GM19328 (cell line): Measurements from ENCODE around the gene TMEM37.

ENCODE experiments used
- ATAC-seq: cut with Tn5 transposase; IDR thresholded peaks from one replicate; pipeline ENCODE4 v1.9.1; 2021; ENCODE audit warnings: mild to moderate bottlenecking, moderate library complexity; ENCODE audit not compliant: unreplicated experiment

The TMEM37 gene

GRCh38 chr2:119432851-119433522, 1.3 kb downstream of the TMEM37 start:
- no peak for ATAC-seq

- no peak for ATAC-seq
These were observed 2.1 kb downstream of the TMEM37 start for GRCh38 chr2:119433636-119434327.

DNA sequence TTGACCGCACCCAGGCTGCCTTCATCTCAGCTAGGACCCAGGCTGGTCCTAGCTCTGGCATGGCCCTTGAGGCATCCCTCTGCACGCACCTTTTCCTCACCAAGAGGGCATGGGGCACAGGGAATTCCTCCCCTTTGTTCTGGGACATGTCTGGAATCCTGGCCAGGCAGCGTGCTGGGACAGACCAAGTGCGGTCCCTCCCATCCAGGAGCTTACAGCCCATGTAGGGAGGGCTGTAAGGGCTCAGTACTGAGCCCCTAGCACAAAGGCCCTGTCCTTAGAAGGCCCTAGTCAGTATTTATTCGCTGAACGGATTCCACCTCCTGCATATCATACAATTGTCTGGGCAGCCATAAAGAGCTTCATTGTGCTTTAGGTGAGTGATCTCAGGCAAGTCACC, 3.0 kb downstream of the TMEM37 start:
- no peak for ATAC-seq

DNA sequence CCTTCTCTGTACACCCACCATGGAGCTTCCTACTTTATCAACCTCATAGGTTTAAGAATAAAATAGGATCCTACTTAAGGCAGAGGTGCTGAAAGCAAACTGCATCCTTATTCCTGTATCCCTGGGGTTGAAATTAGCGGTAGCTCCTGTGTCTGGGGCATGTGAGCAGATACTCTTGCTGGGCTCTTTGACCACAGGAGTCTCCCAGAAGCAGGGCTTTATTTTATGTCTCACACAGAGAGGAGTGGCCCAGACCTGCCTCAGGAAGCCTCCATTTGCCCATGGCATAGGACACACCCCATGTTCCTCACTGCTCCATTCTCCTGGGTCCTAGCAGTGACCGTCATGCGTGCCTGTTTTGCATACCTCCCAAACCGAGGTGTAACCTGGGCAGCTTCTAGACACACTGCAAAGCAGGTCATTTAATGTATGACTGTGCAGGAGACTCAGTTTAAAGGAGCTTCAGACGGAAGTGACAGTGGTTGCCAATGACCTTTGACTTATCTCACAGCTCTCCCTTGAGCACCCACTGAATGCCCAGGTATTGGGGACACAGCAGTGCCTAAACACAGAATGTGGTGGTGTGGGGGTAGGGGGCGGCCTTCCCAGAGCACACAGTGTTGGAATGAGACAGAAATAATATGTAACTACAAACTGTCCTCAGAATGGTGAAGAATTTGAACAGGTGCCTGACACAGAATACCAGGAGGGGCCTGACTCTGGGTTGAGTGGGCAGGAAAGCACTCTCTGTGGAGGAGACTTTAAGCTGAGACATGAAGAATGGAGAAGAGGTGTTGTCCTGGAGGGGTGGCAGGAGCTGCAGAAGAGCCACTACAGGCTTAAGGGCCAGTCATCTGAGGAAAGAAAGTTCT, 3.7 kb downstream of the TMEM37 start:
- ATAC-seq, result no peak

GRCh38 chr2:119435953-119436297, 4.3 kb downstream of the TMEM37 start:
- ATAC-seq, result no peak

- ATAC-seq, result no peak
These were observed 5.5 kb downstream of the TMEM37 start for GRCh38 chr2:119436993-119437772.

DNA sequence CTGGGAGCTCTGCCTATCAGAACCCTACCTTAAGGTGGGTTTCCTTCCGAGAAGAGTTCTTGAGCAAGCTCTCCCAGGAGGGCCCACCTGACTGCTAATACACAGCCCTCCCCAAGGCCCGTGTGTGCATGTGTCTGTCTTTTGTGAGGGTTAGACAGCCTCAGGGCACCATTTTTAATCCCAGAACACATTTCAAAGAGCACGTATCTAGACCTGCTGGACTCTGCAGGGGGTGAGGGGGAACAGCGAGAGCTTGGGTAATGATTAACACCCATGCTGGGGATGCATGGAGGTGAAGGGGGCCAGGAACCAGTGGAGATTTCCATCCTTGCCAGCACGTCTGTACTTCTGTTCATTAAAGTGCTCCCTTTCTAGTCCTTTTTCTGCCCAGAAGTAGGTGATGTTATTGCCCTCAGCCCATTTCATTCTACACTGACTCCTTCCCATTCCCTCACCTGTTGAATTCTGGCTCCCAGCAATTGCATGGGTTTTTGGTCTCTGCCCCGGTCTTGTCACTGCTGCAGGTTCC, 6.5 kb downstream of the TMEM37 start:
- no peak for ATAC-seq

DNA sequence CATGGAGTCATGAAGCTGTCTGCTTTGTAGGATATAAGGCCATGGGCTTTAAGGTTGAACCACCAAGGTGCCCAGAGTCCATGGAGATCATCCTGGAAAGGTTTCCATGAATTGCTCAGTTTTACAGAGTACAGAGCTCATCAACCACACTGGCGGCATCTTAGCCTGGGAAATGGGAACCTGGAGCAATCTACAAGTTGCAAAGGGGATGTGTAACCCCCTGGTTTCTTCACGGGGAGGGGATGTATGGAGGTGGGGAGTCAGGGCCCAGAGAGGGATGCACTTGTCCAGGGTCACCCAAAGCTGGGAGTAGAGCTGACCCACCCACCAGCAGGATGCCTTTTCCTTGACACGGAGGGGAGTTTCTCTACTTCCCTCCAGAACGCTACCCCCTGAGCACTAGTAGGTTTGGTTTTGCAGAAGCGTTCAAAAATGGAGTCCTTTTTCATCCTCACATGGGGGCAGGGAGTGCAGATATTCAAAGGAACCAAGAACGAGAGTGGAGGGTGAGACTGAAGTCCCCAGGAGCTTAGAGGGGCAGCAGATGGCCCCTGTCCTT, 7.2 kb downstream of the TMEM37 start:
- no peak for ATAC-seq

GRCh38 chr2:119439574-119440500, 8.2 kb downstream of the TMEM37 start:
- no peak for ATAC-seq

GRCh38 chr2:119440501-119440870, 8.8 kb downstream of the TMEM37 start:
- ATAC-seq, result no peak

DNA sequence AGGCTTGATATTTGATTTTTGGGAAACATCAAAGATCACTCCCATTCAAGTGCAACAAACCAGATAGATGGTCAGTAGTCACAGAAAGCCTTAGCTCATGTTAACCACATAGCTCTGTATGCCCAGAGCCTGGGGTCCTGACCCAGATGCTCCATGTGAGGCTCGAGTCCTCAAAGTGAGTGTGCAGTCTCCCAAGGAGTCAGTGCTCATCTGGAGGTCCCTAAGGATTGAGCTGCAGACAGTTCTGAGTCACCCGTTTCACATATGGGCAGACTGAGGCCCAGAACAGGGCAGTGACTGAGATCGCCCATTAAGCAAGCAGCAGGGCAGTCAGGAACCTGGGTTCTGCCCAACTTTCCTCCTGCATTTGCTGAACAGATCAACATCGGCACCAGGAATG, 9.2 kb downstream of the TMEM37 start:
- ATAC-seq, result no peak

- no peak for ATAC-seq
These were observed 9.9 kb downstream of the TMEM37 start for GRCh38 chr2:119441376-119442225.

DNA sequence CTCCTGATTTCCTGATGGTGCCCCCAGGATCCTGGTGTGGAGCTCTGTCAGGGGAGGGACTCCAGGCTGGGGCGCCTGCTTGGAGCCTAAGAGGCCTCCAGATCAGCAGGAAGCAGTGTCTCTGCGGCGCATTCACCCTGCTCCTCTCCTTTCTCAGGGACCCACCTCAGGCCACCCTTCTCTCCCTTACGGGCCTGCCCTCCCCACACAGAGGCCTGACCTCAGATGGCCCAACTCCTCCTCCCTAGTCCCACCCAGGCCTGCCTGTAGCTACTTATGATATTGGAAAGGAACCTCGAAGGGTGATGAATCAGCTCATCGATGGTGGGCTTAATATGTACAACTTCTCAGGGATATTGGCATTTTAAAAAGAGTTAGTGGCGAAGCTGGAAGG, 10.6 kb downstream of the TMEM37 start:
- no peak for ATAC-seq

- ATAC-seq, result no peak
These were observed 11.2 kb downstream of the TMEM37 start for GRCh38 chr2:119442850-119443249.

DNA sequence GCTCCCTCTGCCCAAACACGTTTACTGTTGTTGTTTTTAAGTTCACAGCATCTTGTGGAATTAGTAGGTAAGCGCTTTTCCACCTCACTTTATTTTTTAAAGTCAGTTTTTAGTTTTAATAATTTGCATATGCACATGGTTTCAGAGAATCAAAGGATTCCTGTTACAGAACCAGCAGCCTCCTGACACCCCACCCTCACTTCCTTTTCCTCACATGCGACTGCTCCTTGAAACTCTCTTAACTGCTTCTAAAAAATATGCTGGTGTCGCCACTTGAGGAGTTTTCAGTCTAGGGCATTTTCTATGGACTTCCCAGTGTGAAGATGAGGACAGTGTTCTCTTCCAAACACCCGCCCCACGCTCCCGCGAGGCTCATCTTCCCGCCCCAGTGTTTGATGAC, 14.4 kb downstream of the TMEM37 start:
- ATAC-seq, result no peak

- no peak for ATAC-seq
These were observed 16.9 kb downstream of the TMEM37 start for GRCh38 chr2:119448427-119449141.

DNA sequence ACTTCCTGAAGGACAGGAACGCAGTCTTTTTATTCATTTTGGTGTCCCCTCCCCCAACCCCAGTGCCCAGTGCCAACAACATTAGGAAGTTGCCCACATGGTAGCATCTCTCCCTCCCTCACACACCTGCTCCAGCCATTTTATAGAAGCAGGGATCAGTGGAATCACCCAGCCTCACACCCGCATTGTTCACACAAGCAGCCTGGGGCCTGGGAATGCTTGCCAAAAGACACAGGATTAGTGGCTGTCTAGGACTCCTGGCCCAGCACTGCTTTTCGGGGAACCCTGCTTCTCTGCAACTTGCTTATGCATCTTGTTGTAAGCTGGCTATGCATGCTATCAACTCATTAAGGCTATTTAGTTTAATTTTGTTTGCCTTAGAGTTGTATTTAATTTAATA, 17.9 kb downstream of the TMEM37 start:
- ATAC-seq, result no peak
